Mucosa of descending colon (tissue), 3 donors: ENCODE measurements around the gene RGL3. TPM values are rescaled to one million over a fixed set of nuclear protein-coding genes. Genes with fewer than 3 reads are reported as not detected.
A peak's percentile ranks its signal among the peaks of the same experiment; 100 is the strongest.
"Not testable (repeated sequence)": the region's sequence is repeated elsewhere in the genome, so short reads cannot be mapped to it uniquely, and the experiment has no call there.

Source experiments
- ATAC-seq: fragments of 200-7000 bp; cut with Tn5 transposase; one replicate; pipeline ENCODE4 v1.9.1; 2020; ENCODE audit warnings: mild to moderate bottlenecking, moderate library complexity
- DNase-seq, 3 donors: peaks; one replicate each; pipeline ENCODE4 v3.0.0-alpha.2; 2020
- H3K36me3 ChIP-seq: fragments of 200-600 bp; one replicate; pipeline ENCODE4 v1.8.0; 2021; ENCODE audit warnings: low read depth, mild to moderate bottlenecking
- H3K4me1 ChIP-seq: fragments of 200-600 bp; one replicate; pipeline ENCODE4 v1.8.0; 2021; ENCODE audit warnings: low read depth, mild to moderate bottlenecking
- H3K4me3 ChIP-seq: fragments of 200-600 bp; one replicate; pipeline ENCODE4 v1.8.0; 2021; ENCODE audit warnings: mild to moderate bottlenecking
- H3K9me3 ChIP-seq: fragments of 200-600 bp; one replicate; pipeline ENCODE4 v1.8.0; 2021; ENCODE audit warnings: mild to moderate bottlenecking
- CTCF ChIP-seq: fragments of 200-600 bp; IDR thresholded peaks from one replicate; pipeline ENCODE4 v1.8.0; 2022; ENCODE audit warnings: antibody characterized with exemption, mild to moderate bottlenecking
- intact Hi-C, 2 donors: fragments of 100-400 bp; cut with DNase I in 1 of 2; cut with micrococcal nuclease in 1 of 2; formaldehyde crosslinking; loops; one replicate each; pipeline versions ENCODE4 v1.11.0 to v1.11.1; 2022; cut with DNase I, micrococcal nuclease
- total RNA-seq, 3 donors: library from RNA; stranded (reverse); fragmentation: NEBNext Ultra II Directional in 2 of 3; extraction: Animal tissue kit (Norgen Biotek cat#: 25700) in 2 of 3; gene quantifications; one replicate each; pipeline versions ENCODE4 v1.2.1 to v1.2.4, GENCODE V29; 2021 to 2023
- donor health status: DM: no; HTN: no; CAD: no; lungs with moderate emphysema.
- donor health status: DM: no; HTN: no; CAD: no.
- donor health status: DM: no; HTN: yes; CAD: no.

The RGL3 gene
- total RNA-seq, 3 donors from 2014 or later = 10.7 to 15.1 (median 11.0) TPM

GRCh38 chr19:11383706-11384048 is 35.4 kb downstream of the RGL3 start:
- no peaks in the 10 kb centered on the region for H3K36me3 ChIP-seq
- no peak for TF ChIP-seq CTCF
- ATAC-seq = no peak
- no peak overlapping the region for H3K4me3 ChIP-seq
- no peaks in the 10 kb centered on the region for H3K9me3 ChIP-seq
- peak in 1 of 3 donors; percentile 32 for DNase-seq
- intact Hi-C loops = no loop called here
- H3K4me1 ChIP-seq = peaks cover 29% of the 10 kb centered on the region

DNA sequence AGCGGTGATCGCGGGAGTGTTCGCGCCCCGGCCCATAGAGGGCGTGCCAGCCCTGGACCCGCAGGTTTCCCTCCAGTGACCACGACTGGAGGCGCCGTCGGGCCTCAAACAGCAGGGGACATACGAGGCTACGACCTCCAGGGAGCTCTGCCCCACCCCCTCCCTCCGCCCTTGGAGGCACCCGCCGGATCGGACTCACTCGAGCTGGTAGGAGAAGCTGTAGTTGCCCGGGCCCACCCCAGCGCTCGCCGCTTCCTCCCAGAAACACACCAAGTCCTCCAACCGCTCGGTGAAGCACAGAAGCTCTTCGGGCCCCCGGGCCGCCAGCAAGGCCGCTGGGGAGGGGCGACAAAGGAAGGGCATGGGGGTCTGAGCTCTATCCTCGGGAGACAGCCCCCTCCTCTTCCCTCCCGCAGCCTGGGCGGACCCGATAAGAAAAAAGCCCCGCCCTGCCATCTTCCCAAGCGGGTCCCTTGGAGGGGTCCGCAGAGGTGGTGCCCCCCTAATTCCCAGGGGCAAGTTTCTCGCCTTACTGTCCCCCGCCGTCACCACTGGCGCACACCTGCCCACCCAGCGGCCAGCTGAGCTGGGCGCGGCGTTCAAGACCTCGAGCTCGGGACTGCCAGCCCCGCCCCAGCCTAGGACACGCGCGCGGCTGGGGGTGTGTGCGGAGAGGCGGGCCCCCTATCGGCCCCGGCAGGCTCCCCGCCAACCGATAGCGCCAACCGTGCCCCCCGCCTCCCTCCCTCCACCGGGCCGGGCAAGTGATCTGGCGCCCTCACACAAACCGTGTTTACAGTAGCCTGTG is 36.0 kb downstream of the RGL3 start:
- DNase-seq (peak; percentile 59 to 78 (median 70)), ATAC-seq (peak; percentile 19)
- peak; percentile 61 for TF ChIP-seq CTCF
- no peaks in the 10 kb centered on the region for H3K36me3 ChIP-seq
- H3K9me3 ChIP-seq = no peaks in the 10 kb centered on the region
- intact Hi-C loops = no loop called here
- H3K4me1 ChIP-seq = peaks cover 29% of the 10 kb centered on the region
- H3K4me3 ChIP-seq = no peak overlapping the region

GRCh38 chr19:11380653-11381537 is 38.2 kb downstream of the RGL3 start:
- Histone ChIP-seq H3K4me1 (peaks cover 33% of the 10 kb centered on the region), H3K4me3 (peak overlapping the region; percentile 24), H3K9me3 (no peaks in the 10 kb centered on the region), H3K36me3 (no peaks in the 10 kb centered on the region)
- peak; percentile 66 for TF ChIP-seq CTCF
- intact Hi-C loops = no loop called here
- DNase-seq (peak; percentile 96 to 97 (median 96)), ATAC-seq (peak; percentile 89)

DNA sequence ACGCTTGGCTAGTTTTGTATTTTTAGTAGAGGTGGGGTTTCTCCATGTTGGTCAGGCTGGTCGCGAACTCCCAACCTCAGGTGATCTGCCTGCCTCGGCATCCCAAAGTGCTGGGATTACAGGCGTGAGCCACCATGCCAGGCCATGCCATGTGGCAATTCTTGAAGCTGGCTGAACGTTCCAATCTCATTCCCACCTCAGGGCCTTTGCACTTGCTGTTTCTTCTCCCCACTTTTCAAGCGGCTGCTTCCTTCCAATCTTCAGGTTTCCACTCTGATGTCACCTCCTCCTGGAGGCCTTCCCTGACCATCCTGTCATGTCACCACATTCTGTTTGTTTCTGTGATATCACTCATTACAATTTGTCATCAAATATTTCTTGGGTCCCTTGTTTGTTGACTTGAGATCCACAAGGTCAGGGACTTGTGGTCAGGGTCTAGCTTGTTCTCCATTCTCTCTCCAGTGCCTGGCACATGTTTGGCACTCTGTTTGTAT is 39.2 kb downstream of the RGL3 start:
- no peak overlapping the region for H3K4me3 ChIP-seq
- no peak for TF ChIP-seq CTCF
- no peaks in the 10 kb centered on the region for H3K36me3 ChIP-seq
- no peak for DNase-seq
- intact Hi-C loops = no loop called here
- H3K9me3 ChIP-seq = no peaks in the 10 kb centered on the region
- H3K4me1 ChIP-seq = peaks cover 40% of the 10 kb centered on the region
- ATAC-seq = no peak

- H3K4me3 ChIP-seq, H3K9me3 ChIP-seq, ATAC-seq, H3K36me3 ChIP-seq, DNase-seq, intact Hi-C loops: not testable (repeated sequence)
- peaks cover 42% of the 10 kb centered on the region for H3K4me1 ChIP-seq
Measured at GRCh38 chr19:11379269-11379845, 39.8 kb downstream of the RGL3 start.
